OCI-M1 (cell line): ENCODE data around the gene CDH4.

Source experiments
- DNase-seq: peaks from one replicate; lab custom pipeline; 2025; lab: John Stamatoyannopoulos, UW

Gene CDH4

GRCh38 chr20:61719691-61720347 lies 467.8 kb downstream of the CDH4 start:
- peak; percentile 44 for DNase-seq

- no peak for DNase-seq
These were observed 468.3 kb downstream of the CDH4 start for GRCh38 chr20:61720348-61720696.

- no peak for DNase-seq
These were observed 470.2 kb downstream of the CDH4 start for GRCh38 chr20:61722146-61722678.

- no peak for DNase-seq
These were observed 471.6 kb downstream of the CDH4 start for GRCh38 chr20:61723529-61724257.

DNA sequence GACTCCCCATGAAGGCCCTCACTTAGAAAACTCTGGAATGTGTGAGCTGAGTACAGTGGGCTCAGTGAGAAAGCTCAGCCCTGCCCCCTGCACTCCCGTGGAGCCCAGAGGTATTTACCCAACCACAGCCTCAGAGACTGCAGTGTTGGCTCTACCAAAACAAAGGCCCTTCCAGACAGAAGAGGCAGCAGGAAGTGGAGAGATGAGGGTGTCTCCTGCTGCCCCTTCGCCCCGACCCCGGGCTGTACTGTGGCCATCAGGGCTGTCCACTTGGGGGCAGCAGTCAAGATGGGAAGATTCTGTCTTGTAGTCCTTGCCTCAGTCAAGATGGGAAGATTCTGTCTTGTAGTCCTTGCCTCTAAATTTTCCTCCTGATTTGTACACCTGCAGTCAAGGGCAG lies 472.3 kb downstream of the CDH4 start:
- DNase-seq, result peak; percentile 4

GRCh38 chr20:61725145-61725544 lies 473.1 kb downstream of the CDH4 start:
- DNase-seq, result no peak

- DNase-seq, result no peak
These were observed 473.9 kb downstream of the CDH4 start for GRCh38 chr20:61725966-61726365.

DNA sequence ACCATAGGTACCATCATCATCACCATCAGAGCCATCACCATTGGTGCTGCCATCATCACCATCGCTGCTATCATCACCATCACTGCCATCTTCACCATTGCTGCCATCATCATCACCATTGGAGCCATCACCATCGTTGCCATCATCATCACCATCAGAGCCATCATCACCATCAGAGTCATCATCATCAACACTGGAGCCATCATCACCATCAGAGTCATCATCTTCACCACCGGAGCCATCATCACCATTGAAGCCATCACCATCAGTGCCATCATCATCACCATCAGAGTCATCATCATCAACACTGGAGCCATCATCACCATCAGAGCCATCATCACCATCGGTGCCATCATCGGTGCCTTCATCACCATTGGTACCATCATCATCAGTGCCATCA lies 474.9 kb downstream of the CDH4 start:
- no peak for DNase-seq

GRCh38 chr20:61727761-61728160 lies 475.7 kb downstream of the CDH4 start:
- DNase-seq, result no peak

DNA sequence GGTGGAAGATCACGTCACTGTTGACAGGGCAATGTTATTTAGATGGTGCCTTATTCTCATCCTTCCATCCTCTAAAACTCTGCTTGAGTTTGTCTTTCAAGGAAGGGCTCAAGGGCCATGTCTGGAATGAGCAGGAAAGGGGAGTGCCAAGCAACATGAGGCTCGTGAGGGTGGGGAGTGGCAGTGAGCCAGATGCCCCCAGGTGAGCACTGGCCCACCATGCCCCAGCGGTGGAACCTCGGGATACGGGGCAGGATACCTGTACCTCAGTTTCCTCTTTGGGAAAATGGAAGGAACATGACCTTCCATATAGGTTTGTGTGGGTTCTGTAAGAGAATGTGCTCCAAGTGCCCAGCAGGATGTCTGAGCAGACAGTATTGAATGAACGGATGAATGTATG lies 476.3 kb downstream of the CDH4 start:
- DNase-seq, result no peak

DNA sequence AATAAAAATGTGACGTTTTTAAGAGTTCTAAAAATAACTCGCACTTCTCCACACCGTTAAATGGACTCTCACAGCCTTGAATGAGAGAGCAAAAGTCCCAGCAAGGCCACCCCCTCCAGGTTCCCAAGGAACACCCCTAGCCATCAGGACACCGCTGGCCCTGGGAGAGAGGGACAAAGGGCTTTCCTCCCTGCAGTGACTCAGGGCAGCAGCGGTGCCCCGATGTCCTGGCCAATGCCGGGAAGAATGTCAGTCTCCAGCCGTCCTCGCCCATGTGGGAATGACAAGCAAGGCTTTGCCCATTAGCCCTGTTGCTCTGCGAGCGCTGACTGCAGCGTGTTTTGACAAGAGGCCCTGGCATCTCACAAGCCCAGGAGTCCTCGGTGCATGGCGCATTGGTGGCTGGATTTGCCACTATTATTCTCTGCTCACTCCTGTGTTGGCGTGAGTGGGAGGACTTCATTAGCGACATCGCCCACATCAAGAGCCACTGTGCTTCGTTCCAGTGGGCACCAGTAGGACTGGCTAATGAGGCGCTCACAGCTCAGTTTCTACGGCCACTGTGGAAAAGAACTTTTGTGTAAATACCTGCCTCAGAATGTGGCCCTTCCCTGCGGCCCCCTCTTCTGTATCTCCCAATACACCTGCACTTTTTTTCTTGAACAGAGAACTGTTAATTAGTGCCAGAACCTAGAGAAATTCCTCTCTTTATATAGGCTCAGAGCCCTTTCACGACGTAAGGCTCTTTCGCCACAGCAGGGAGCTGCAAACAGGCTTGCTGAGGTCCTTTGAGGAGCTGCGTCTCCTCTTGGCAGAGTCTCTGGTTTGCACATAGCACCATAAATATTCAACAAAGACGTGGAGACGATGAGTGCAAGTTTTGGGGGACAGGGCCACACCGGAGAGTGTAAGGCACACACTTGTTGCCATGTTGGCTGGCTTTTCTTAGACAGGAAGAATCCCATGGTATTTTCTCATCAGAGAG lies 477.0 kb downstream of the CDH4 start:
- no peak for DNase-seq

DNA sequence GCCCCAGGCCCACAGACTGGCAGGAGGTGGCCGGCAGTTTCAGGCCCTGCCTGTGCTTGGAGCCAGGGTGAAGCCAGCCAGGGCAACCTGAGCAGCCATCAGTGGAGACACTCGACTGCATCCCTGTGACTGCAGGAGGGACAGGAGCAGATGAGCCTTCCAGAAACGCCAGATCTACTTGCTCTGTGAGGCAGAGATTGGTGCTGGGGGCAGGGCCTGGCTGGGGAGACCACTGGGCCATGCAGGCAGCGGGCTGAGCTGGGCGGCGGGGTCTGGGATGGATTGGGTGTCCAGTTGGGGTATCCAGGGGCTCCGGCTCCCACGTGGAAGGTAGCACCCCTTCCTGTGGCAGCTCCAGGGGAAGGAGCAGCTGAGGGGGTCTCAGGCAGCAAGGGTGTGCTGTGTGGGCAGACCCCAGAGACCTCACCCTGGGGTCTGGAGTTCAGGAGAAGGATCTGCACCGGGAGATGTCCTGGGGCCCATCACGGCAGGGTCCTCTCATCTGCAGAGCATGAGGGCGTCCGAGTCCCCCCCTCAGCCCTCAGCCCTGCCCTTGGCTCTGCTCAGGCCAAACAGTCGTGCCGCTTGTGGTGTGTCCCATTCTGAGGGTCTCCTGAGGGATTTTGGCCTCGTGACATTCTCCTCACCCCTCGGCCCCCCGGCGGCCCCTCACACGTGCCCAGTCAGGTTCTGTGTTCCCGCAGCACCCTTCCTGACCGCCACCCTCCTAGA lies 478.7 kb downstream of the CDH4 start:
- DNase-seq, result no peak

- DNase-seq, result no peak
These were observed 479.5 kb downstream of the CDH4 start for GRCh38 chr20:61731363-61732181.

DNA sequence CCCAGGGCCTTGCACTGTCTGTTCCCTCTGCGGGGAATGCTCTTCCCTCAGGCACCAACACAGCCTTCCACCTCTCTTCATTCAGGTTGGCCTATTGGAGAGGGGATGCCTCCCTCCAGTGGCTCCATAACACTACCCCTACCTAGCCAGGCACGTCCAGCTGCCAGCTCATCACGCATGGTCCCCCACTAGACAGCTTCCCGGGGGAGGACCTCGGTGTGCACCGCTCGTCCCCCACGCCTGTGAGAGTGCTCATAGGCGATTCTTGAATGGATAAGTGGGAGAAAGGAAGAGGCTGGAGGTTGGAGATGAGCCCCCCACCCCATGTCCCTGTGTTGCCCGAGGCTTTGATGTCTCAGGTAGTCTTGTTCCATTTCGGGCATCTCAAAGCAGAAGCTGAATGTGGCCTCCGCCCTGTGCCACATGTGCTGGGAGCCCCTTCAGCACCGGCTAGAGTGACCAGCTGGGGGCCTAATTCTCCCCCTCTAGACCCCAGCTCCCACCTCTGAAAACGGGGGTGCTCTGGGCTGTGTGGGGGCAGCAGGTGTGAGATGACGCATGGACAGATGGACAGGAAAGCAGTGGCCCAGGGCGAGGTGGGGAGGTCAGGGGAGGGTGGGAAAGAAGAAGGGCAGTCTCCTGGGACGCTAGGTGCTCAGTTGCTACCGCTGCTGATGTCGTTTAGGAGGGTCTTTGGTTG lies 480.6 kb downstream of the CDH4 start:
- DNase-seq, result no peak

- DNase-seq, result no peak
These were observed 481.2 kb downstream of the CDH4 start for GRCh38 chr20:61733216-61733615.

- no peak for DNase-seq
These were observed 482.1 kb downstream of the CDH4 start for GRCh38 chr20:61733891-61734732.

- no peak for DNase-seq
These were observed 482.9 kb downstream of the CDH4 start for GRCh38 chr20:61734733-61735502.

GRCh38 chr20:61735503-61735785 lies 483.4 kb downstream of the CDH4 start:
- no peak for DNase-seq
